GM21423 (cell line): ENCODE results near the gene PROKR2.

Experiments
- ATAC-seq: cut with Tn5 transposase; IDR thresholded peaks from one replicate; pipeline ENCODE4 v1.9.1; 2021; ENCODE audit warnings: mild to moderate bottlenecking, moderate library complexity; ENCODE audit not compliant: unreplicated experiment

PROKR2 gene

GRCh38 chr20:5316188-5317158, at the start of gene PROKR2:
Gene PROKR2, minus strand, starts transcription at chr20:5316954. Its CDS starts 2,585 bp downstream, at chr20:5314369.
- ATAC-seq = no peak

GRCh38 chr20:5364997-5365597, 48.3 kb upstream of the PROKR2 start:
- no peak for ATAC-seq

GRCh38 chr20:5364136-5364821, 47.5 kb upstream of the PROKR2 start:
- no peak for ATAC-seq

- ATAC-seq = no peak
Observed at GRCh38 chr20:5362771-5363170, 46.0 kb upstream of the PROKR2 start.

GRCh38 chr20:5361176-5361575, 44.4 kb upstream of the PROKR2 start:
- no peak for ATAC-seq

GRCh38 chr20:5357946-5358345, 41.2 kb upstream of the PROKR2 start:
- ATAC-seq = no peak

- no peak for ATAC-seq
Observed at GRCh38 chr20:5356941-5357340, 40.2 kb upstream of the PROKR2 start.

- ATAC-seq = no peak
Observed at GRCh38 chr20:5354901-5355300, 38.1 kb upstream of the PROKR2 start.

GRCh38 chr20:5353624-5354496, 37.1 kb upstream of the PROKR2 start:
- ATAC-seq = no peak

- no peak for ATAC-seq
Observed at GRCh38 chr20:5349448-5349847, 32.7 kb upstream of the PROKR2 start.

- no peak for ATAC-seq
Observed at GRCh38 chr20:5342021-5342420, 25.3 kb upstream of the PROKR2 start.

- ATAC-seq = no peak
Observed at GRCh38 chr20:5331340-5331739, 14.6 kb upstream of the PROKR2 start.

GRCh38 chr20:5328268-5328667, 11.5 kb upstream of the PROKR2 start:
- no peak for ATAC-seq

GRCh38 chr20:5327356-5327755, 10.6 kb upstream of the PROKR2 start:
- no peak for ATAC-seq

- no peak for ATAC-seq
Observed at GRCh38 chr20:5315807-5316187, 957 bp downstream of the PROKR2 start.

- no peak for ATAC-seq
Observed at GRCh38 chr20:5313916-5314315, 2.8 kb downstream of the PROKR2 start.

- no peak for ATAC-seq
Observed at GRCh38 chr20:5312518-5312917, 4.2 kb downstream of the PROKR2 start.

GRCh38 chr20:5309971-5310370, 6.8 kb downstream of the PROKR2 start:
- ATAC-seq = no peak

GRCh38 chr20:5298811-5299210, 17.9 kb downstream of the PROKR2 start:
- no peak for ATAC-seq

- ATAC-seq = no peak
Observed at GRCh38 chr20:5297280-5298004, 19.3 kb downstream of the PROKR2 start.
